ENCODE data around the gene TBX19.

The TBX19 gene

GRCh38 chr1:168316142-168316541, 35.5 kb downstream of the TBX19 start:
- in situ Hi-C loops (cut with HindIII; ENCODE audit: low pct_ligation_motif_present, low sequenced_read_pairs), result no loop called here
- no peak for DNase-seq
- TF ChIP-seq, protein P1, sequence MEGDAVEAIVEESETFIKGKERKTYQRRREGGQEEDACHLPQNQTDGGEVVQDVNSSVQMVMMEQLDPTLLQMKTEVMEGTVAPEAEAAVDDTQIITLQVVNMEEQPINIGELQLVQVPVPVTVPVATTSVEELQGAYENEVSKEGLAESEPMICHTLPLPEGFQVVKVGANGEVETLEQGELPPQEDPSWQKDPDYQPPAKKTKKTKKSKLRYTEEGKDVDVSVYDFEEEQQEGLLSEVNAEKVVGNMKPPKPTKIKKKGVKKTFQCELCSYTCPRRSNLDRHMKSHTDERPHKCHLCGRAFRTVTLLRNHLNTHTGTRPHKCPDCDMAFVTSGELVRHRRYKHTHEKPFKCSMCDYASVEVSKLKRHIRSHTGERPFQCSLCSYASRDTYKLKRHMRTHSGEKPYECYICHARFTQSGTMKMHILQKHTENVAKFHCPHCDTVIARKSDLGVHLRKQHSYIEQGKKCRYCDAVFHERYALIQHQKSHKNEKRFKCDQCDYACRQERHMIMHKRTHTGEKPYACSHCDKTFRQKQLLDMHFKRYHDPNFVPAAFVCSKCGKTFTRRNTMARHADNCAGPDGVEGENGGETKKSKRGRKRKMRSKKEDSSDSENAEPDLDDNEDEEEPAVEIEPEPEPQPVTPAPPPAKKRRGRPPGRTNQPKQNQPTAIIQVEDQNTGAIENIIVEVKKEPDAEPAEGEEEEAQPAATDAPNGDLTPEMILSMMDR (IDR thresholded peaks at IDR 0.05; ENCODE audit: low read depth, low read length, missing control alignments), result no peak
- Histone ChIP-seq H3K4me3 (ENCODE audit: low read depth, low read length) (no peak overlapping the region), H3K27ac (no peak overlapping the region), H3K27me3 (replicated peaks) (no peaks in the 10 kb centered on the region), H3K36me3 (replicated peaks) (no peaks in the 10 kb centered on the region)

GRCh38 chr1:168317309-168317708, 36.6 kb downstream of the TBX19 start:
- H3K27ac ChIP-seq, result no peak overlapping the region
- in situ Hi-C loops (cut with HindIII; ENCODE audit: low pct_ligation_motif_present, low sequenced_read_pairs), result no loop called here
- H3K27me3 ChIP-seq (replicated peaks), result no peaks in the 10 kb centered on the region
- H3K36me3 ChIP-seq (replicated peaks), result no peaks in the 10 kb centered on the region
- no peak for DNase-seq
- TF ChIP-seq, protein P1 (IDR thresholded peaks at IDR 0.05; ENCODE audit: low read depth, low read length, missing control alignments), result no peak
- no peak overlapping the region for H3K4me3 ChIP-seq (ENCODE audit: low read depth, low read length)

- TF ChIP-seq, protein P1 (IDR thresholded peaks at IDR 0.05; ENCODE audit: low read depth, low read length, missing control alignments), result no peak
- no peaks in the 10 kb centered on the region for H3K27me3 ChIP-seq (replicated peaks)
- no peak overlapping the region for H3K27ac ChIP-seq
- H3K36me3 ChIP-seq (replicated peaks), result no peaks in the 10 kb centered on the region
- no peak overlapping the region for H3K4me3 ChIP-seq (ENCODE audit: low read depth, low read length)
- peak; percentile 36 for DNase-seq
- in situ Hi-C loops (cut with HindIII; ENCODE audit: low pct_ligation_motif_present, low sequenced_read_pairs), result no loop called here
Observed at GRCh38 chr1:168319691-168320090, 39.0 kb downstream of the TBX19 start.

DNA sequence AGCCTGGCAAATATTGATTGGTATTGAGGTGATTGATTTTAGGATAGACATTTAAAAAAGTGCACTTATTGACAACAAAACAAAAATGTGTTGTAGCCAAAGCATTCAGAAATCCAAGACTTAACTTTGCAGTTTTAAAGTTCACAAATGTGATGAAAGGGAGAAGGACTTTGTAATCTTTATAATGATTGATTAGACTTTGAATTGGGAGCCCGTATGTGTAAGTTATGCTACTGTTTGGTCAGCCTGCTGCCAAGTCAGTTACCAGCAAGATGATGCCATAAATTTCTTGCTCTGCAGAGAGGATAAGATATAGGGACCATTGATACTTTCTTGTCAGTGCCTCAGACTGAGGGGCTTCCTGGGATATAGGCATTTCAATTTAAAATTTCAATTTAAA, 39.5 kb downstream of the TBX19 start:
- Histone ChIP-seq H3K27me3 (replicated peaks) (no peaks in the 10 kb centered on the region), H3K4me3 (ENCODE audit: low read depth, low read length) (no peak overlapping the region), H3K36me3 (replicated peaks) (no peaks in the 10 kb centered on the region), H3K27ac (no peak overlapping the region)
- no peak for DNase-seq
- in situ Hi-C loops (cut with HindIII; ENCODE audit: low pct_ligation_motif_present, low sequenced_read_pairs), result no loop called here
- TF ChIP-seq, protein P1 (IDR thresholded peaks at IDR 0.05; ENCODE audit: low read depth, low read length, missing control alignments), result no peak

- Histone ChIP-seq H3K27ac (peak overlapping the region; percentile 53), H3K4me3 (ENCODE audit: low read depth, low read length) (no peak overlapping the region), H3K36me3 (replicated peaks) (no peaks in the 10 kb centered on the region), H3K27me3 (replicated peaks) (no peaks in the 10 kb centered on the region)
- TF ChIP-seq, protein P1 (IDR thresholded peaks at IDR 0.05; ENCODE audit: low read depth, low read length, missing control alignments), result no peak
- peak; percentile 87 for DNase-seq
- in situ Hi-C loops (cut with HindIII; ENCODE audit: low pct_ligation_motif_present, low sequenced_read_pairs), result no loop called here
Observed at GRCh38 chr1:168320800-168321450, 40.2 kb downstream of the TBX19 start.

DNA sequence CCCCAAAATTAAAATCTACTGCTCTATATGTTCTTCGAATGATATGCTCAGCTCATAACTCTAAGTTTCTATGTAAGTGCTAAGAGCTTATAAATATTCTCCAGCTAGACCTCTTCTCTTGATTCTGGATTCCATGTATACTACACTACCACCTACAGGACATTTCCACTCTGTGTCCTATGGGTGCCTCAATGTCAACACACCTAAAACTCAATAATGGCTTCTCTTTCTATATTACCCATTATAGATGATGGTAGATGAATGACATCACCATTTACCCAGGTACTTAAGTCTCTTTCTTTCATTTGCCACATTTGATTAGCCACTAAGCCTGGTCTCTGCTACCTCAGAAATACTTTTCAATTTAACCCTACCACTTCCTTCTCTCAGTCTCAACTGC, 41.3 kb downstream of the TBX19 start:
- H3K4me3 ChIP-seq (ENCODE audit: low read depth, low read length), result no peak overlapping the region
- H3K36me3 ChIP-seq (replicated peaks), result no peaks in the 10 kb centered on the region
- H3K27ac ChIP-seq, result no peak overlapping the region
- no peaks in the 10 kb centered on the region for H3K27me3 ChIP-seq (replicated peaks)
- in situ Hi-C loops (cut with HindIII; ENCODE audit: low pct_ligation_motif_present, low sequenced_read_pairs), result no loop called here
- TF ChIP-seq, protein P1 (IDR thresholded peaks at IDR 0.05; ENCODE audit: low read depth, low read length, missing control alignments), result peak; percentile 34
- peak; percentile 11 for DNase-seq

Measured in brain microvascular endothelial cell (primary cell).